K562 (cell line): ENCODE measurements around the gene ABHD14A. TPM values are rescaled to one million over a fixed set of nuclear protein-coding genes. Genes with fewer than 3 reads are reported as not detected.

Experiments
- ASH1L ChIP-seq: fragments of 450-650 bp; IDR thresholded peaks from 2 replicates; pipeline ENCODE4 v1.6.1; 2018; ENCODE audit warnings: borderline replicate concordance, mild to moderate bottlenecking, low read depth; ENCODE audit not compliant: partially characterized antibody
- BHLHE40 ChIP-seq: IDR thresholded peaks from 2 replicates; pipeline ENCODE4 v1.6.1; 2011; ENCODE audit warnings: low read length, improper control_type of control experiment
- CSDE1 ChIP-seq, 2 experiments: fragments of 450-650 bp; IDR thresholded peaks; 2 replicates each; pipeline ENCODE4 v1.6.1; 2016; ENCODE audit warnings: mild to moderate bottlenecking in 1 of 2
- CTBP1 ChIP-seq: fragments of 450-650 bp; IDR thresholded peaks from 2 replicates; pipeline ENCODE4 v1.6.1; 2016; ENCODE audit warnings: borderline replicate concordance
- DDX20 ChIP-seq: fragments of 450-650 bp; IDR thresholded peaks from 2 replicates; pipeline ENCODE4 v1.6.1; 2016; ENCODE audit warnings: missing genetic modification characterization, low read depth, mild to moderate bottlenecking, missing compliant biosample characterization, moderate library complexity
- DEAF1 ChIP-seq: fragments of 450-650 bp; formaldehyde crosslinking; IDR thresholded peaks from 2 replicates; pipeline ENCODE4 v1.4.0; 2020; ENCODE audit warnings: mild to moderate bottlenecking, moderate library complexity
- GABPA ChIP-seq: fragments of 200-800 bp; sonication (Bioruptor generic); conservative IDR thresholded peaks from 2 replicates; pipeline ENCODE4 v1.6.1; 2016; ENCODE audit warnings: low read depth, missing genetic modification characterization, missing compliant biosample characterization
- HCFC1 ChIP-seq: IDR thresholded peaks from 2 replicates; pipeline ENCODE4 v1.6.1; 2012; ENCODE audit warnings: low read depth, low read length, improper control_type of control experiment
- MCM5 ChIP-seq: fragments of 450-650 bp; IDR thresholded peaks from 2 replicates; pipeline ENCODE4 v1.6.1; 2016; ENCODE audit warnings: low read depth
- MYC ChIP-seq, 2 experiments: fragments of 250-450 bp in 1 of 2; sonication (Bioruptor Pico) in 1 of 2; IDR thresholded peaks; 2 replicates each; pipeline versions ENCODE4 v1.5.1 to v1.6.1; 2012 to 2021; ENCODE audit warnings: low read depth in 2 of 2, borderline replicate concordance in 1 of 2, improper control_type of control experiment in 1 of 2, low read length in 1 of 2, mild to moderate bottlenecking in 1 of 2, moderate library complexity in 1 of 2
- NBN ChIP-seq: fragments of 450-650 bp; IDR thresholded peaks from 2 replicates; pipeline ENCODE4 v1.6.1; 2016; ENCODE audit warnings: low read depth, mild to moderate bottlenecking
- NR4A1 ChIP-seq, 2 experiments: fragments of 250-450 bp in 1 of 2; fragments of 450-650 bp in 1 of 2; sonication (Bioruptor Pico) in 1 of 2; IDR thresholded peaks; 2 replicates each; pipeline versions ENCODE4 v1.4.0 to v1.6.1; 2016 to 2020; ENCODE audit warnings: mild to moderate bottlenecking in 2 of 2, missing compliant biosample characterization in 1 of 2, missing genetic modification characterization in 1 of 2, moderate library complexity in 1 of 2
- NRF1 ChIP-seq, 2 experiments: fragments of 450-650 bp; IDR thresholded peaks in 1 of 2; conservative IDR thresholded peaks in 1 of 2; 2 replicates each; pipeline ENCODE4 v1.6.1; 2014; ENCODE audit warnings: mild to moderate bottlenecking in 2 of 2
- NUFIP1 ChIP-seq: fragments of 450-650 bp; IDR thresholded peaks from 2 replicates; pipeline ENCODE4 v1.6.1; 2018; ENCODE audit not compliant: partially characterized antibody
- PCBP1 ChIP-seq: fragments of 200-400 bp; formaldehyde crosslinking; IDR thresholded peaks from 2 replicates; pipeline ENCODE4 v1.6.1; 2018; ENCODE audit warnings: mild to moderate bottlenecking, low read depth, low read length; ENCODE audit not compliant: poor library complexity, severe bottlenecking
- PHF8 ChIP-seq: fragments of 200-600 bp; sonication (generic); IDR thresholded peaks from 2 replicates; pipeline ENCODE4 v1.6.1; 2012; ENCODE audit warnings: mixed run types, mild to moderate bottlenecking, inconsistent platforms, low read length, moderate library complexity, borderline replicate concordance
- RBFOX2 ChIP-seq: fragments of 200-400 bp; formaldehyde crosslinking; IDR thresholded peaks from 2 replicates; pipeline ENCODE4 v1.6.1; 2017; ENCODE audit warnings: low read depth, mild to moderate bottlenecking, low read length, moderate library complexity
- RCOR1 ChIP-seq, 2 experiments: IDR thresholded peaks; 2 replicates each; pipeline ENCODE4 v1.6.1; 2012; ENCODE audit warnings: low read depth in 2 of 2, low read length in 2 of 2, borderline replicate concordance in 1 of 2, improper control_type of control experiment in 1 of 2
- SAFB2 ChIP-seq: fragments of 200-400 bp; formaldehyde crosslinking; IDR thresholded peaks from 2 replicates; pipeline ENCODE4 v1.6.1; 2018; ENCODE audit warnings: borderline replicate concordance, low read length, low read depth, moderate library complexity; ENCODE audit not compliant: severe bottlenecking
- SIRT6 ChIP-seq: IDR thresholded peaks from one replicate; pipeline ENCODE4 v1.6.1; 2012; ENCODE audit warnings: low read depth, mild to moderate bottlenecking, control low read depth, inconsistent platforms, low read length, moderate library complexity
- SRF ChIP-seq, 2 experiments: fragments of 250-450, 450-650 bp in 1 of 2; sonication (Bioruptor Pico) in 1 of 2; sonication (generic) in 1 of 2; formaldehyde crosslinking; IDR thresholded peaks; 2 replicates each; pipeline versions ENCODE4 v1.5.0 to v1.5.1; 2020 to 2022; ENCODE audit warnings: mild to moderate bottlenecking in 1 of 2, missing genetic modification reagents in 1 of 2
- SUPT5H ChIP-seq: fragments of 450-650 bp; IDR thresholded peaks from 2 replicates; pipeline ENCODE4 v1.6.1; 2016
- TAL1 ChIP-seq: fragments of 450-650 bp; IDR thresholded peaks from 2 replicates; pipeline ENCODE4 v1.6.1; 2016; ENCODE audit warnings: mild to moderate bottlenecking
- TARDBP ChIP-seq: fragments of 450-650 bp; IDR thresholded peaks from 2 replicates; pipeline ENCODE4 v1.6.1; 2016
- TBP ChIP-seq: optimal IDR thresholded peaks from 2 replicates; pipeline ENCODE3; 2011; ENCODE audit warnings: low read depth, low read length, improper control_type of control experiment
- USF2 ChIP-seq: sonication (generic); formaldehyde crosslinking; IDR thresholded peaks from 2 replicates; pipeline ENCODE4 v1.5.0; 2020; ENCODE audit warnings: missing genetic modification reagents
- polyA plus RNA-seq, 8 experiments: library from polyadenylated mRNA; depleted of rRNA in 4 of 8; stranded (reverse) in 5 of 8; unstranded in 3 of 8; fragments of >200 nt; fragmentation: Nextera tagmentation in 2 of 8; fragmentation: Illumina TruSeq in 1 of 8; extraction: Ambion mirVana in 2 of 8; extraction: Trizol in 1 of 8; gene quantifications; 2 replicates each; pipeline versions ENCODE4 v1.2.1 to v1.2.3, GENCODE V29; 2011 to 2014; ENCODE audit warnings: inconsistent platforms in 1 of 8, missing spikeins in 1 of 8
- total RNA-seq, 7 experiments: library from RNA; depleted of rRNA in 6 of 7; stranded (reverse); fragments of >200 nt in 6 of 7; fragmentation: Illumina TruSeq in 2 of 7; extraction: Trizol in 2 of 7; gene quantifications; 2 replicates each; pipeline versions ENCODE4 v1.2.1 to v1.2.3, GENCODE V29; 2011 to 2021; ENCODE audit warnings: low replicate concordance in 1 of 7

The ABHD14A gene
- total and polyA plus RNA-seq, 9 of the 15 experiments (the other 6 are each of a cell fraction or from before 2014, with no cell fraction given): 0.90 to 10.5 (median 8.3) TPM

GRCh38 chr3:51941798-51942602, 32.9 kb upstream of the ABHD14A start, which contains the start of the genes PARP3 and RRP9 (continued):
- TF ChIP-seq MYC (IDR thresholded peaks at IDR 0.05; ENCODE audit: low read depth, low read length) (peak; percentile 95), MYC (CRISPR knock-in tag; IDR thresholded peaks at IDR 0.05; ENCODE audit: borderline replicate concordance, low read depth) (peak; percentile 82; the same call in 1 of the 2 replicates), TAL1 (no peak), TBP (peak; percentile 56), PHF8 (peak; percentile 75; the same call in 1 of the 2 replicates), PCBP1 (peak; percentile 51), TARDBP (no peak), GABPA (tag) (peak; percentile 82), SRF (CRISPR knock-in tag; IDR thresholded peaks at IDR 0.05) (peak in 1 of 2 experiments; percentile 57; a peak in 2 of 4 replicates), MCM5 (no peak), DEAF1 (CRISPR knock-in tag) (peak; percentile 67), RCOR1 (IDR thresholded peaks at IDR 0.05; ENCODE audit: borderline replicate concordance in 1 of 2, low read depth in 2 of 2, low read length in 2 of 2) (peak in 1 of 2 experiments; percentile 30; a peak in 1 of 4 replicates), SUPT5H (peak; percentile 58; the same call in 1 of the 2 replicates), NUFIP1 (no peak), HCFC1 (peak; percentile 48), RBFOX2 (peak; percentile 88), CSDE1 (IDR thresholded peaks at IDR 0.05) (no peak), SAFB2 (no peak), CTBP1 (peak; percentile 81; the same call in 1 of the 2 replicates), USF2 (peak; percentile 51), SIRT6 (no peak), NBN (no peak), BHLHE40 (peak; percentile 82), DDX20 (tag) (no peak), ASH1L (peak; percentile 86), NRF1 (conservative IDR thresholded peaks at IDR 0.05 in 1 of 2, IDR thresholded peaks at IDR 0.05 in 1 of 2) (peak; percentile 94 to 95), NR4A1 (CRISPR knock-in tag; IDR thresholded peaks at IDR 0.05) (no peak), NR4A1 (tag; IDR thresholded peaks at IDR 0.05) (0 out of 2 replicates have a peak, but pooled peaks have one; percentile 26)
